ENCODE data around the gene LIMK1. TPM values are rescaled to one million over a fixed set of nuclear protein-coding genes. Genes with fewer than 3 reads are reported as not detected.

LIMK1 gene
- total and polyA plus RNA-seq, 4 donors = 0.63 to 4.1 (median 3.4) TPM

DNA sequence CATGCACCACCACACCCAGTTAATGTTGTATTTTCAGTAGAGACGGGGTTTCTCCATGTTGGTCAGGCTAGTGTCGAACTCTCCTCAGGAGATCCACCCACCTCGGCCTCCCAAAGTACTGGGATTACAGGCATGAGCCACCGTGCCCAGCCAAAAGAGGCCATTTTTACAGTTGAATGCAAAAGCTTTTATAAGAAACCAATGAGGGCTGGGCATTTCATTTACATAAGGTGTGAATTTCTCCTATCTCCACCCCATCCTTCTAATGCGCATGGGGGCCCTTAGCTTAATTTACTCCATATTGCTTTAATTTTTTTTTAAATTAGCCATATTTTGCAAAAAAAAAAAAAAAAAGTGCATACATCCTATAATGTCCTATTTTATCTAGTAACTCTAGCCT, 65.5 kb downstream of the LIMK1 start (continued):
- TF ChIP-seq, protein P1, sequence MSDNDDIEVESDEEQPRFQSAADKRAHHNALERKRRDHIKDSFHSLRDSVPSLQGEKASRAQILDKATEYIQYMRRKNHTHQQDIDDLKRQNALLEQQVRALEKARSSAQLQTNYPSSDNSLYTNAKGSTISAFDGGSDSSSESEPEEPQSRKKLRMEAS (IDR thresholded peaks at IDR 0.05) = no peak
- TF ChIP-seq, protein P2, sequence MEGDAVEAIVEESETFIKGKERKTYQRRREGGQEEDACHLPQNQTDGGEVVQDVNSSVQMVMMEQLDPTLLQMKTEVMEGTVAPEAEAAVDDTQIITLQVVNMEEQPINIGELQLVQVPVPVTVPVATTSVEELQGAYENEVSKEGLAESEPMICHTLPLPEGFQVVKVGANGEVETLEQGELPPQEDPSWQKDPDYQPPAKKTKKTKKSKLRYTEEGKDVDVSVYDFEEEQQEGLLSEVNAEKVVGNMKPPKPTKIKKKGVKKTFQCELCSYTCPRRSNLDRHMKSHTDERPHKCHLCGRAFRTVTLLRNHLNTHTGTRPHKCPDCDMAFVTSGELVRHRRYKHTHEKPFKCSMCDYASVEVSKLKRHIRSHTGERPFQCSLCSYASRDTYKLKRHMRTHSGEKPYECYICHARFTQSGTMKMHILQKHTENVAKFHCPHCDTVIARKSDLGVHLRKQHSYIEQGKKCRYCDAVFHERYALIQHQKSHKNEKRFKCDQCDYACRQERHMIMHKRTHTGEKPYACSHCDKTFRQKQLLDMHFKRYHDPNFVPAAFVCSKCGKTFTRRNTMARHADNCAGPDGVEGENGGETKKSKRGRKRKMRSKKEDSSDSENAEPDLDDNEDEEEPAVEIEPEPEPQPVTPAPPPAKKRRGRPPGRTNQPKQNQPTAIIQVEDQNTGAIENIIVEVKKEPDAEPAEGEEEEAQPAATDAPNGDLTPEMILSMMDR (IDR thresholded peaks at IDR 0.05; ENCODE audit: low read depth, low read length, missing input control) = no peak

DNA sequence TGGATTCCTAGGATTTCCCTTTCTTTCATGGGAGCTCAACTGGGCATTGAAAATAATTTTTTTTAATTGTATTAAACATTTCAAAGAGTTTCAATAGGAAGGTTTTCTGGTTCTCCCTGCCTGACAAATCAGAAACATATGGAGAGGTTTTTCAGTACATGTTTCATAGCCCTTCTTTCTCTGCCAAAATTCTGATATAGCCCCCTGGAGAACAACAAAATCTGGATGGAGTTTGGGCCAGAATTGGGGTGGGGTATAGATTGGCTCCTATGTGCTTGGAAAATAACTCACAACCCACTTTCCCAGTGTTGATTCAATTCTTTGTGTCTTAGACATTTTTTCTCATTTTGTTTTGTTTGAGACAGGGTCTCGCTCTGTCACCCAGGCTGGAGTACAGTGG, 66.0 kb downstream of the LIMK1 start:
- Histone ChIP-seq H3K9ac (ENCODE audit: low read depth in 1 of 2, low read length in 2 of 2) (no peak overlapping the region), H3K36me3 (ENCODE audit: control insufficient read depth in 4 of 4, insufficient read depth in 3 of 4, low read depth in 1 of 4, low read length in 3 of 4) (no peaks in the 10 kb centered on the region), H3K27me3 (ENCODE audit: control insufficient read depth in 4 of 4, insufficient read depth in 4 of 4, low read length in 3 of 4) (no peaks in the 10 kb centered on the region), H3K4me1 (ENCODE audit: control insufficient read depth in 4 of 4, insufficient read depth in 4 of 4, low read length in 3 of 4) (no peaks in the 10 kb centered on the region), H3K27ac (ENCODE audit: low read depth in 1 of 2, low read length in 2 of 2) (no peak overlapping the region), H3K9me3 (ENCODE audit: control insufficient read depth in 4 of 4, low read length in 3 of 4) (no peaks in the 10 kb centered on the region), H3K4me3 (ENCODE audit: low read depth in 1 of 3, low read length in 3 of 3) (no peak overlapping the region)
- DNase-seq (ENCODE audit: low spot score) = no peak
- 100% methylated on average over 1 of the region's 1 CpG for WGBS
- TF ChIP-seq, protein P1 (IDR thresholded peaks at IDR 0.05) = no peak
- TF ChIP-seq JUND (IDR thresholded peaks at IDR 0.05) = no peak
- TF ChIP-seq, protein P3, sequence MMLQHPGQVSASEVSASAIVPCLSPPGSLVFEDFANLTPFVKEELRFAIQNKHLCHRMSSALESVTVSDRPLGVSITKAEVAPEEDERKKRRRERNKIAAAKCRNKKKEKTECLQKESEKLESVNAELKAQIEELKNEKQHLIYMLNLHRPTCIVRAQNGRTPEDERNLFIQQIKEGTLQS (IDR thresholded peaks at IDR 0.05) = no peak
- TF ChIP-seq YY1 (IDR thresholded peaks at IDR 0.05) = no peak
- TF ChIP-seq HNF4A (conservative IDR thresholded peaks at IDR 0.05) = no peak
- no peak for TF ChIP-seq FOXA1 (IDR thresholded peaks at IDR 0.05)
- TF ChIP-seq RXRA (IDR thresholded peaks at IDR 0.05) = no peak
- TF ChIP-seq HNF4G (IDR thresholded peaks at IDR 0.05) = no peak
- TF ChIP-seq, protein P4, sequence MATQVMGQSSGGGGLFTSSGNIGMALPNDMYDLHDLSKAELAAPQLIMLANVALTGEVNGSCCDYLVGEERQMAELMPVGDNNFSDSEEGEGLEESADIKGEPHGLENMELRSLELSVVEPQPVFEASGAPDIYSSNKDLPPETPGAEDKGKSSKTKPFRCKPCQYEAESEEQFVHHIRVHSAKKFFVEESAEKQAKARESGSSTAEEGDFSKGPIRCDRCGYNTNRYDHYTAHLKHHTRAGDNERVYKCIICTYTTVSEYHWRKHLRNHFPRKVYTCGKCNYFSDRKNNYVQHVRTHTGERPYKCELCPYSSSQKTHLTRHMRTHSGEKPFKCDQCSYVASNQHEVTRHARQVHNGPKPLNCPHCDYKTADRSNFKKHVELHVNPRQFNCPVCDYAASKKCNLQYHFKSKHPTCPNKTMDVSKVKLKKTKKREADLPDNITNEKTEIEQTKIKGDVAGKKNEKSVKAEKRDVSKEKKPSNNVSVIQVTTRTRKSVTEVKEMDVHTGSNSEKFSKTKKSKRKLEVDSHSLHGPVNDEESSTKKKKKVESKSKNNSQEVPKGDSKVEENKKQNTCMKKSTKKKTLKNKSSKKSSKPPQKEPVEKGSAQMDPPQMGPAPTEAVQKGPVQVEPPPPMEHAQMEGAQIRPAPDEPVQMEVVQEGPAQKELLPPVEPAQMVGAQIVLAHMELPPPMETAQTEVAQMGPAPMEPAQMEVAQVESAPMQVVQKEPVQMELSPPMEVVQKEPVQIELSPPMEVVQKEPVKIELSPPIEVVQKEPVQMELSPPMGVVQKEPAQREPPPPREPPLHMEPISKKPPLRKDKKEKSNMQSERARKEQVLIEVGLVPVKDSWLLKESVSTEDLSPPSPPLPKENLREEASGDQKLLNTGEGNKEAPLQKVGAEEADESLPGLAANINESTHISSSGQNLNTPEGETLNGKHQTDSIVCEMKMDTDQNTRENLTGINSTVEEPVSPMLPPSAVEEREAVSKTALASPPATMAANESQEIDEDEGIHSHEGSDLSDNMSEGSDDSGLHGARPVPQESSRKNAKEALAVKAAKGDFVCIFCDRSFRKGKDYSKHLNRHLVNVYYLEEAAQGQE (IDR thresholded peaks at IDR 0.05) = no peak
- TF ChIP-seq, protein P2 (IDR thresholded peaks at IDR 0.05; ENCODE audit: low read depth, low read length, missing input control) = no peak
- TF ChIP-seq, protein P5, sequence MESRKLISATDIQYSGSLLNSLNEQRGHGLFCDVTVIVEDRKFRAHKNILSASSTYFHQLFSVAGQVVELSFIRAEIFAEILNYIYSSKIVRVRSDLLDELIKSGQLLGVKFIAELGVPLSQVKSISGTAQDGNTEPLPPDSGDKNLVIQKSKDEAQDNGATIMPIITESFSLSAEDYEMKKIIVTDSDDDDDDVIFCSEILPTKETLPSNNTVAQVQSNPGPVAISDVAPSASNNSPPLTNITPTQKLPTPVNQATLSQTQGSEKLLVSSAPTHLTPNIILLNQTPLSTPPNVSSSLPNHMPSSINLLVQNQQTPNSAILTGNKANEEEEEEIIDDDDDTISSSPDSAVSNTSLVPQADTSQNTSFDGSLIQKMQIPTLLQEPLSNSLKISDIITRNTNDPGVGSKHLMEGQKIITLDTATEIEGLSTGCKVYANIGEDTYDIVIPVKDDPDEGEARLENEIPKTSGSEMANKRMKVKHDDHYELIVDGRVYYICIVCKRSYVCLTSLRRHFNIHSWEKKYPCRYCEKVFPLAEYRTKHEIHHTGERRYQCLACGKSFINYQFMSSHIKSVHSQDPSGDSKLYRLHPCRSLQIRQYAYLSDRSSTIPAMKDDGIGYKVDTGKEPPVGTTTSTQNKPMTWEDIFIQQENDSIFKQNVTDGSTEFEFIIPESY (IDR thresholded peaks at IDR 0.05) = no peak
- no peak for TF ChIP-seq RAD21 (IDR thresholded peaks at IDR 0.05)

Measured in liver (tissue), 9 donors.